GM23338 (cell line): ENCODE measurements around the gene ZNF488.

Experiments used
- EZH2 ChIP-seq: fragments of 200-600 bp; sonication (generic); IDR thresholded peaks from one replicate; pipeline ENCODE4 v1.8.0; 2017; ENCODE audit warnings: antibody characterized with exemption, mild to moderate bottlenecking, low read depth; ENCODE audit not compliant: unreplicated experiment
- POLR2AphosphoS5 ChIP-seq: IDR thresholded peaks from 2 replicates; pipeline ENCODE4 v1.6.1; 2016; ENCODE audit warnings: antibody characterized with exemption, low read depth
- ZNF331 ChIP-seq: fragments of 250-450 bp; sonication (Bioruptor Pico); IDR thresholded peaks from 2 replicates; pipeline ENCODE4 v1.5.0; 2020; ENCODE audit warnings: low read depth, mild to moderate bottlenecking, moderate library complexity
- TF ChIP-seq, protein P1 (sequence below), 2 experiments: fragments of 200-600 bp in 1 of 2; sonication (generic) in 1 of 2; conservative IDR thresholded peaks; 2 replicates each; pipeline versions ENCODE4 v1.5.1 to v1.6.1; 2016 to 2017; ENCODE audit warnings: antibody characterized with exemption in 2 of 2, low read depth in 2 of 2, mild to moderate bottlenecking in 2 of 2, moderate library complexity in 1 of 2
- TF ChIP-seq, protein P2 (sequence below): IDR thresholded peaks from one replicate; pipeline ENCODE4 v1.6.1; 2018; ENCODE audit warnings: antibody characterized with exemption; ENCODE audit not compliant: unreplicated experiment

- TF ChIP-seq, protein P1, sequence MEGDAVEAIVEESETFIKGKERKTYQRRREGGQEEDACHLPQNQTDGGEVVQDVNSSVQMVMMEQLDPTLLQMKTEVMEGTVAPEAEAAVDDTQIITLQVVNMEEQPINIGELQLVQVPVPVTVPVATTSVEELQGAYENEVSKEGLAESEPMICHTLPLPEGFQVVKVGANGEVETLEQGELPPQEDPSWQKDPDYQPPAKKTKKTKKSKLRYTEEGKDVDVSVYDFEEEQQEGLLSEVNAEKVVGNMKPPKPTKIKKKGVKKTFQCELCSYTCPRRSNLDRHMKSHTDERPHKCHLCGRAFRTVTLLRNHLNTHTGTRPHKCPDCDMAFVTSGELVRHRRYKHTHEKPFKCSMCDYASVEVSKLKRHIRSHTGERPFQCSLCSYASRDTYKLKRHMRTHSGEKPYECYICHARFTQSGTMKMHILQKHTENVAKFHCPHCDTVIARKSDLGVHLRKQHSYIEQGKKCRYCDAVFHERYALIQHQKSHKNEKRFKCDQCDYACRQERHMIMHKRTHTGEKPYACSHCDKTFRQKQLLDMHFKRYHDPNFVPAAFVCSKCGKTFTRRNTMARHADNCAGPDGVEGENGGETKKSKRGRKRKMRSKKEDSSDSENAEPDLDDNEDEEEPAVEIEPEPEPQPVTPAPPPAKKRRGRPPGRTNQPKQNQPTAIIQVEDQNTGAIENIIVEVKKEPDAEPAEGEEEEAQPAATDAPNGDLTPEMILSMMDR (conservative IDR thresholded peaks at IDR 0.05; ENCODE audit: low read depth in 2 of 2), result no peak
- TF ChIP-seq EZH2 (no peak), ZNF331 (no peak), POLR2AphosphoS5 (no peak)
- TF ChIP-seq, protein P2, sequence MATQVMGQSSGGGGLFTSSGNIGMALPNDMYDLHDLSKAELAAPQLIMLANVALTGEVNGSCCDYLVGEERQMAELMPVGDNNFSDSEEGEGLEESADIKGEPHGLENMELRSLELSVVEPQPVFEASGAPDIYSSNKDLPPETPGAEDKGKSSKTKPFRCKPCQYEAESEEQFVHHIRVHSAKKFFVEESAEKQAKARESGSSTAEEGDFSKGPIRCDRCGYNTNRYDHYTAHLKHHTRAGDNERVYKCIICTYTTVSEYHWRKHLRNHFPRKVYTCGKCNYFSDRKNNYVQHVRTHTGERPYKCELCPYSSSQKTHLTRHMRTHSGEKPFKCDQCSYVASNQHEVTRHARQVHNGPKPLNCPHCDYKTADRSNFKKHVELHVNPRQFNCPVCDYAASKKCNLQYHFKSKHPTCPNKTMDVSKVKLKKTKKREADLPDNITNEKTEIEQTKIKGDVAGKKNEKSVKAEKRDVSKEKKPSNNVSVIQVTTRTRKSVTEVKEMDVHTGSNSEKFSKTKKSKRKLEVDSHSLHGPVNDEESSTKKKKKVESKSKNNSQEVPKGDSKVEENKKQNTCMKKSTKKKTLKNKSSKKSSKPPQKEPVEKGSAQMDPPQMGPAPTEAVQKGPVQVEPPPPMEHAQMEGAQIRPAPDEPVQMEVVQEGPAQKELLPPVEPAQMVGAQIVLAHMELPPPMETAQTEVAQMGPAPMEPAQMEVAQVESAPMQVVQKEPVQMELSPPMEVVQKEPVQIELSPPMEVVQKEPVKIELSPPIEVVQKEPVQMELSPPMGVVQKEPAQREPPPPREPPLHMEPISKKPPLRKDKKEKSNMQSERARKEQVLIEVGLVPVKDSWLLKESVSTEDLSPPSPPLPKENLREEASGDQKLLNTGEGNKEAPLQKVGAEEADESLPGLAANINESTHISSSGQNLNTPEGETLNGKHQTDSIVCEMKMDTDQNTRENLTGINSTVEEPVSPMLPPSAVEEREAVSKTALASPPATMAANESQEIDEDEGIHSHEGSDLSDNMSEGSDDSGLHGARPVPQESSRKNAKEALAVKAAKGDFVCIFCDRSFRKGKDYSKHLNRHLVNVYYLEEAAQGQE, result no peak
These were observed 30.1 kb upstream of the ZNF488 start for GRCh38 chr10:47414227-47414592.
